SH-SY5Y (cell line): ENCODE results near the gene MGAT5.

ENCODE experiments used
- GATA2 ChIP-seq: IDR thresholded peaks from 2 replicates; pipeline ENCODE4 v1.6.1; 2011; ENCODE audit warnings: mild to moderate bottlenecking, low read depth, low read length
- GATA3 ChIP-seq: IDR thresholded peaks from 2 replicates; pipeline ENCODE4 v1.6.1; 2011; ENCODE audit warnings: low read depth, mild to moderate bottlenecking, low read length, moderate library complexity

GRCh38 chr2:134244086-134244485 is 9.8 kb upstream of the MGAT5 start:
- TF ChIP-seq GATA3 (no peak), GATA2 (no peak)
